PFSK-1 (cell line): ENCODE results near the gene CDKN2B-AS1.

Experiments
- FOXP2 ChIP-seq: optimal IDR thresholded peaks from 2 replicates; pipeline ENCODE3; 2011; ENCODE audit warnings: borderline replicate concordance, control low read depth, inconsistent platforms; ENCODE audit not compliant: insufficient read depth; ENCODE audit errors: extremely low read length, extremely low read depth
- POLR2AphosphoS5 ChIP-seq: IDR thresholded peaks from 2 replicates; pipeline ENCODE4 v1.6.1; 2012; ENCODE audit warnings: low read depth, mild to moderate bottlenecking, control low read depth, low read length, moderate library complexity
- SIN3A ChIP-seq: IDR thresholded peaks from 2 replicates; pipeline ENCODE4 v1.6.1; 2012; ENCODE audit warnings: mild to moderate bottlenecking, low read length, moderate library complexity, borderline replicate concordance; ENCODE audit not compliant: insufficient read depth
- TAF1 ChIP-seq: IDR thresholded peaks from 2 replicates; pipeline ENCODE4 v1.6.1; 2012; ENCODE audit warnings: low read length, control low read depth, borderline replicate concordance; ENCODE audit not compliant: insufficient read depth
- TF ChIP-seq, protein P1 (sequence below), 2 experiments: IDR thresholded peaks; 2 replicates each; pipeline versions ENCODE4 v1.6.1 to v1.8.0; 2011 to 2012; ENCODE audit warnings: low read depth in 2 of 2, low read length in 2 of 2, control low read depth in 1 of 2, inconsistent platforms in 1 of 2, mild to moderate bottlenecking in 1 of 2, moderate library complexity in 1 of 2; ENCODE audit not compliant: insufficient read depth in 1 of 2

DNA sequence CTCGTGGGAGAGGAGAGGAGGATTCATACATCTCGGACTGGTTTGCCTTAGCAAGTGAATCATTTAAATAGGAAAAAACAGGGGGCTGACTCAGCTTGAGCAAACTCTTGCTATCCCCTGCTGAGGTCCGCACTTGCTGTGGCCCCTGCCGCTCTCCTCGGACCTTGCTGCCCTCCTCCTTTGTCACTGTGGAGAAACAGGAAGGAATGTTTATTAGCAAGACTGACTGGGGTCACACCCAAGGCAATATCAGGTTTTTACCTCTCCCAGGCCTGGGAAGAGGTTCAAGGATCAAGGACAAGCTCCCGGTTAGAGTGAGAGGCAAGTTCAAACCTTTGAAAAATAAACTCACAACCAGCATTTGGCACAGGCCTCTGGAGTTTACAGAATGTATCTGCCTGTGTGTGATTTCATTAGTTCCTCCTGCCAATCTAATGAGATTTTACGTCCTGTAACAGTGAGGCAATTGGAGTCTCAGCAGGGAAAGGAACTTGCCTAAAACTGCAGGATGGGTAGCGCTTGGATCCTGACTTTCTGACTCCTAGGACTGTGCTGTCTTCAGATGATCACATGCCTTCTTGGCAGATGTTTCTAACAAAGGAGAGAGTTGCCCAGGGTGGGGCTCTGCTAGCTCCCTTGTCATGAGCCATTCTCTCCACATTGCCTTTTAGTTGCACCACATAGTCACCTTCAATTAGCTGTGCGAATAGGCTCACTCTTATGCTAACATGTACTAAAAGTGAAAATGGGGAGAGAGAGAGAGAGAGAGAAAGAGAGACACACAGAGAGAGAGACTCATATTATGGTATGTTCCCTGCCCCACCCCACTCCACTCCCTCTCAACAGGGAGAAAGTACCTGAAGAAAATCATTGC, 123.2 kb downstream of the CDKN2B-AS1 start:
- TF ChIP-seq POLR2AphosphoS5 (no peak), TAF1 (no peak), SIN3A (no peak), FOXP2 (peak; percentile 50)
- TF ChIP-seq, protein P1, sequence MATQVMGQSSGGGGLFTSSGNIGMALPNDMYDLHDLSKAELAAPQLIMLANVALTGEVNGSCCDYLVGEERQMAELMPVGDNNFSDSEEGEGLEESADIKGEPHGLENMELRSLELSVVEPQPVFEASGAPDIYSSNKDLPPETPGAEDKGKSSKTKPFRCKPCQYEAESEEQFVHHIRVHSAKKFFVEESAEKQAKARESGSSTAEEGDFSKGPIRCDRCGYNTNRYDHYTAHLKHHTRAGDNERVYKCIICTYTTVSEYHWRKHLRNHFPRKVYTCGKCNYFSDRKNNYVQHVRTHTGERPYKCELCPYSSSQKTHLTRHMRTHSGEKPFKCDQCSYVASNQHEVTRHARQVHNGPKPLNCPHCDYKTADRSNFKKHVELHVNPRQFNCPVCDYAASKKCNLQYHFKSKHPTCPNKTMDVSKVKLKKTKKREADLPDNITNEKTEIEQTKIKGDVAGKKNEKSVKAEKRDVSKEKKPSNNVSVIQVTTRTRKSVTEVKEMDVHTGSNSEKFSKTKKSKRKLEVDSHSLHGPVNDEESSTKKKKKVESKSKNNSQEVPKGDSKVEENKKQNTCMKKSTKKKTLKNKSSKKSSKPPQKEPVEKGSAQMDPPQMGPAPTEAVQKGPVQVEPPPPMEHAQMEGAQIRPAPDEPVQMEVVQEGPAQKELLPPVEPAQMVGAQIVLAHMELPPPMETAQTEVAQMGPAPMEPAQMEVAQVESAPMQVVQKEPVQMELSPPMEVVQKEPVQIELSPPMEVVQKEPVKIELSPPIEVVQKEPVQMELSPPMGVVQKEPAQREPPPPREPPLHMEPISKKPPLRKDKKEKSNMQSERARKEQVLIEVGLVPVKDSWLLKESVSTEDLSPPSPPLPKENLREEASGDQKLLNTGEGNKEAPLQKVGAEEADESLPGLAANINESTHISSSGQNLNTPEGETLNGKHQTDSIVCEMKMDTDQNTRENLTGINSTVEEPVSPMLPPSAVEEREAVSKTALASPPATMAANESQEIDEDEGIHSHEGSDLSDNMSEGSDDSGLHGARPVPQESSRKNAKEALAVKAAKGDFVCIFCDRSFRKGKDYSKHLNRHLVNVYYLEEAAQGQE (IDR thresholded peaks at IDR 0.05; ENCODE audit: insufficient read depth in 1 of 2, low read depth in 2 of 2, low read length in 2 of 2) = no peak
